GM23248 (cell line): Measurements from ENCODE around the gene FGF1. TPM values are rescaled to one million over a fixed set of nuclear protein-coding genes. Genes with fewer than 3 reads are reported as not detected.

Source experiments
- DNase-seq: peaks from one replicate; pipeline ENCODE4 v3.0.0-alpha.2; 2015
- H2AFZ ChIP-seq: fragments of 200-600 bp; sonication (generic); 2 replicates; pipeline ENCODE4 v1.6.1; 2016; ENCODE audit warnings: antibody characterized with exemption
- H3F3A ChIP-seq: fragments of 200-600 bp; sonication (generic); 2 replicates; pipeline ENCODE4 v1.6.1; 2016; ENCODE audit warnings: mild to moderate bottlenecking, antibody characterized with exemption, mixed run types; ENCODE audit not compliant: insufficient read depth
- H3K27ac ChIP-seq: fragments of 200-600 bp; sonication (generic); 2 replicates; pipeline ENCODE4 v1.5.1; 2016; ENCODE audit warnings: mild to moderate bottlenecking
- H3K27me3 ChIP-seq: fragments of 200-600 bp; sonication (generic); replicated peaks from 2 replicates; pipeline ENCODE4 v1.6.1; 2016; ENCODE audit warnings: mild to moderate bottlenecking; ENCODE audit not compliant: insufficient read depth
- H3K36me3 ChIP-seq: fragments of 200-600 bp; sonication (generic); 2 replicates; pipeline ENCODE4 v1.6.1; 2016; ENCODE audit warnings: low read depth, mild to moderate bottlenecking
- H3K4me1 ChIP-seq: fragments of 200-600 bp; sonication (generic); 2 replicates; pipeline ENCODE4 v1.6.1; 2016; ENCODE audit warnings: mild to moderate bottlenecking; ENCODE audit not compliant: insufficient read depth
- H3K4me2 ChIP-seq: fragments of 200-600 bp; sonication (generic); one replicate; pipeline ENCODE4 v1.6.1; 2016; ENCODE audit warnings: mild to moderate bottlenecking; ENCODE audit not compliant: unreplicated experiment
- H3K4me3 ChIP-seq: fragments of 200-600 bp; sonication (generic); 2 replicates; pipeline ENCODE4 v1.5.1; 2016; ENCODE audit warnings: mild to moderate bottlenecking
- H3K79me2 ChIP-seq: fragments of 200-600 bp; sonication (generic); 2 replicates; pipeline ENCODE4 v1.6.1; 2016; ENCODE audit warnings: mild to moderate bottlenecking; ENCODE audit not compliant: insufficient read depth
- H3K9ac ChIP-seq: fragments of 200-600 bp; sonication (generic); 2 replicates; pipeline ENCODE4 v1.6.1; 2016; ENCODE audit warnings: mild to moderate bottlenecking
- H3K9me2 ChIP-seq: fragments of 200-600 bp; sonication (generic); 2 replicates; pipeline ENCODE4 v1.6.1; 2016; ENCODE audit warnings: mixed run types, mild to moderate bottlenecking, moderate library complexity; ENCODE audit not compliant: insufficient read depth
- H3K9me3 ChIP-seq: fragments of 200-600 bp; sonication (generic); one replicate; pipeline ENCODE4 v1.6.1; 2017; ENCODE audit warnings: low read depth
- H4K20me1 ChIP-seq: fragments of 200-600 bp; sonication (generic); 2 replicates; pipeline ENCODE4 v1.6.0; 2016; ENCODE audit not compliant: insufficient read depth
- EZH2 ChIP-seq: fragments of 200-600 bp; sonication (generic); IDR thresholded peaks from 2 replicates; pipeline ENCODE4 v1.6.1; 2018; ENCODE audit warnings: antibody characterized with exemption, mild to moderate bottlenecking; ENCODE audit not compliant: insufficient read depth, poor library complexity, severe bottlenecking
- EZH2phosphoT487 ChIP-seq: fragments of 200-600 bp; sonication (generic); IDR thresholded peaks from 2 replicates; pipeline ENCODE4 v1.6.1; 2018; ENCODE audit warnings: antibody characterized with exemption, moderate library complexity, mild to moderate bottlenecking, low read depth; ENCODE audit not compliant: insufficient read depth
- WGBS, 2 experiments: methylation state at CpG; one replicate each; pipeline ENCODE4 v1.1.6; 2015 to 2017; ENCODE audit warnings: low lambda C conversion rate in 2 of 2, low coverage in 1 of 2; ENCODE audit errors: missing lambda C conversion rate in 2 of 2; 5-methylcytosine and 5-hydroxymethylcytosine counted together
- in situ Hi-C: fragments of 300-500 bp; cut with MboI; formaldehyde crosslinking; loops from 2 replicates; pipeline ENCODE4 v1.15.0; 2020
- polyA plus RNA-seq: library from polyadenylated mRNA; unstranded; fragments of >200 nt; fragmentation: Nextera tagmentation; extraction: Ambion mirVana; gene quantifications from 2 replicates; pipeline ENCODE4 v1.2.1, GENCODE V29; 2016
- total RNA-seq: library from RNA; depleted of rRNA; stranded (reverse); fragments of >200 nt; shearing (Covaris generic); gene quantifications from 2 replicates; pipeline ENCODE4 v1.2.3, GENCODE V29; 2014

The FGF1 gene
- total and polyA plus RNA-seq, 2 experiments from 2014 or later: 13.8 to 29.6 TPM

DNA sequence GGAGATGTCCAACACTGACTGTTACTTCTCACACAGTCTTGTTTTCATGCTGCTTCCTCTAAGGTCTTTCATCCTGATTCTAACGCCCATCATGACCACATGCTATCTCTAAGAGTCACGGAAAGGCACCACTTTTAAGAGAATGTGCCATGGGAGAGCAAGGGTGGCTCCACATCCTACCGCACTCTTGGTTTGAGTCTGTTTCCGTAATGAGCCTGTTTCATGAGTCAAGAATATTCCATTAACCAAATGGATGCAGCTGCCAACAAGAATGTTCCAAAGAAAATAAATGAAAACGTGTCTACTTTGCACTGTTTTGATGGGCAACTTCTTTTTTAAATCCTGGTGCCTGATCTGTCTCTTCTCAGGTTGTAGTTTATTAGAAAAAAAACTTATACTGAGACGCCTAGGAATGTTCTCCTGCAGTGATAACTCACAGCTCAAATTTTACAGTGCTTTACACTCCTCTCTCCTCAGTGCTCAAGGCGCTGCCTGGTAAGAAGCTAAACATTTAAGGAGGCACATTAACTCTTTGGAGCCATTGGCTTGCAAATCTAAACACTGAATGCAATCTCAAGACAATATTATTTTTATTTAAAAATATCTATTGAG is 124.3 kb downstream of the FGF1 start:
- Histone ChIP-seq H3K9ac (no peak overlapping the region), H3K36me3 (no peaks in the 10 kb centered on the region), H3K27ac (no peak overlapping the region), H3K9me2 (no peaks in the 10 kb centered on the region), H3K4me2 (no peak overlapping the region), H3K27me3 (no peaks in the 10 kb centered on the region), H3K4me1 (no peaks in the 10 kb centered on the region), H3F3A (no peaks in the 10 kb centered on the region), H3K79me2 (no peaks in the 10 kb centered on the region), H4K20me1 (no peaks in the 10 kb centered on the region), H3K9me3 (no peaks in the 10 kb centered on the region), H3K4me3 (no peak overlapping the region), H2AFZ (no peak overlapping the region)
- TF ChIP-seq EZH2phosphoT487: no peak
- no peak for TF ChIP-seq EZH2
- no peak for DNase-seq
- in situ Hi-C loops: loop anchor here (25.0 kb wide), 1 partner anchor 549 kb away; the partner anchor contains the start of gene GNPDA1
- 78 to 81% methylated on average over 7 of the region's 7 CpGs for WGBS, 2 experiments

DNA sequence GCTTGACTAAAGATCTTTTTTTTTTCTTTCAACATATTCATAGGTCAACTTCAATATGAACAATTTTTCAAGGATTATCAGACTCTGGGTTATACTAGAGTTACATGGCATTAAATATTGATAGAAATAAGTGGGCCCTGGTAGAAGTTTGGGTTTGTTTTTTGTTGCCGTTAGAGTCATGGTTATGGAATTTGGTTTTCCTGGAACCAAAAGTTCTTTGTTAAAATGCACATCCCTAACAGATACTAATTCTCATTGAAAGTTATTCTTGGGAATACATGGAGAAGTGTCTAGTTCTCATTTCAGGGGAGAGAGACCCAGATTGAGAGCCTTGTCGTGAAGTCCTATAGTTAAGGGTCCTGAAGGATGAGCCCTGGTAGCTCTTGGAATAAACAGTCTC is 124.9 kb downstream of the FGF1 start:
- H3K9me2 ChIP-seq: no peaks in the 10 kb centered on the region
- no peak overlapping the region for H3K4me3 ChIP-seq
- no peak overlapping the region for H3K9ac ChIP-seq
- no peak overlapping the region for H2AFZ ChIP-seq
- H3K27ac ChIP-seq: no peak overlapping the region
- H4K20me1 ChIP-seq: no peaks in the 10 kb centered on the region
- 93 to 100% methylated on average over 2 of the region's 2 CpGs for WGBS, 2 experiments
- in situ Hi-C loops: loop anchor here (25.0 kb wide), 1 partner anchor 549 kb away; the partner anchor contains the start of gene GNPDA1
- H3K27me3 ChIP-seq: no peaks in the 10 kb centered on the region
- H3K9me3 ChIP-seq: no peaks in the 10 kb centered on the region
- no peaks in the 10 kb centered on the region for H3K4me1 ChIP-seq
- no peak for DNase-seq
- no peaks in the 10 kb centered on the region for H3K79me2 ChIP-seq
- no peaks in the 10 kb centered on the region for H3K36me3 ChIP-seq
- H3K4me2 ChIP-seq: no peak overlapping the region
- no peaks in the 10 kb centered on the region for H3F3A ChIP-seq
- no peak for TF ChIP-seq EZH2phosphoT487
- TF ChIP-seq EZH2: no peak

DNA sequence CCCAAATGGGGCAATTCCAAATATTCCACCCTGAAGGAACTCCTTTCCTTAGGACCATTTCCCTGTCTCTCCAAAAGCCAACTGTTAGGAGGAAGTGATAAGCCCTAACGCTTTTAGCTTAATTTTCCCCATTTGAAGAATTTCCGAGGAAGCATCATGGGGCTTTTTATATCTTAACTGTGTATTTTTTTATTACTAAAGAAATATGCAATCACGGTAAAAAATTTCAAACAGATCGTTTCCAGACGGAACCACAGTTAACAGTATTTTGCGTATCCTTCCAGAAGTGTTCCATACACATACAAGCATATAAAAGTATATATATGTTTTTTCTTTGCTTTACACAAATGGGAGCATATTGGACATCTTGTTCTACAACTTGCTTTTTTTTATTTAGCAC is 133.8 kb downstream of the FGF1 start:
- Histone ChIP-seq H3K27me3 (no peaks in the 10 kb centered on the region), H3K27ac (no peak overlapping the region), H3K36me3 (no peaks in the 10 kb centered on the region), H3K9ac (peak overlapping the region; percentile 63), H3F3A (peaks cover 5% of the 10 kb centered on the region; the same call in 1 of the 2 replicates), H3K4me1 (0 out of 2 replicates have a peak, but pooled peaks cover 8% of the 10 kb centered on the region), H3K4me2 (peak overlapping the region; percentile 86), H3K4me3 (peak overlapping the region; percentile 68), H4K20me1 (no peaks in the 10 kb centered on the region), H3K9me2 (no peaks in the 10 kb centered on the region), H2AFZ (peak overlapping the region; percentile 89), H3K9me3 (no peaks in the 10 kb centered on the region), H3K79me2 (no peaks in the 10 kb centered on the region)
- 73 to 78% methylated on average over 6 of the region's 6 CpGs for WGBS, 2 experiments
- TF ChIP-seq EZH2: no peak
- TF ChIP-seq EZH2phosphoT487: no peak
- in situ Hi-C loops: loop anchor here (5.0 to 25.0 kb wide), 2 partner anchors 400 to 540 kb away; partner anchors contain the start of gene GNPDA1
- no peak for DNase-seq

DNA sequence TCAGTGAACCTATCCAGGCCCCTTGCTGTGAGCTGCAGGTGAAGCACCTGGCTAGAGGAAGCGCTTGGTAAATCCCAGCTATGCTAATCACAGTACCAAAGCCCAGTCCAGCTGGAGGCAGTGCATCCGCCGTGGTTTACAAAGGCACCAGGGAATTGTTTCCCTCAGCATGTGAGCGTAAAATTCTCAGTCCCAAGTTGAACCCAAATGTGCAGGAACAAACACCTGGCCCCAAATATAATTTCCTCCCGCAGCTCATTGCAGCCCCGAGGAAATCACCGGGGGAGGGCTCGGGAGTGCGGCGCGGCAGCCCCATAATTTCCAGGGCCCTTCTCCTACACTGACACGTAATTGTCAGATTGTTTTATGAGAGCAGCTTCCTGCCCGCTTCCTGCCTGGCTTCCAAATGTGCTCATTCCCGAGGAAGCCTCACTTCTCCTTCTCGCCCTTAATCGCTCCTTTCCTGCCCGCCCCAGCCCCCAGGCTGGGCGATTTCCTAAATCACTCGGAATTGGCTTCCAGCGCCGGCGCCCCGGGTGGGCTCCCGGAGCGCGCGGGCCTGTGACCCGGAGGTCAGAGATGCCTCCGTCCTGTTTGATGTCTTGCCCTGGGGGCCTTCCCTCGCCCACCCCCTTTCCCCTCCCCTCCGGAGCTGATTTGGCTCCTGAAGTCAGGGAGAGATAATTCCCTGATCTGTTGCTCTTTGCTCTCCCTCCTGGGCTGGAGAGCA is 134.4 kb downstream of the FGF1 start:
- H3K79me2 ChIP-seq: no peaks in the 10 kb centered on the region
- H3K4me2 ChIP-seq: peak overlapping the region; percentile 86
- DNase-seq: peak; percentile 63
- H3K9ac ChIP-seq: peak overlapping the region; percentile 63
- in situ Hi-C loops: loop anchor here (5.0 to 25.0 kb wide), 2 partner anchors 399 to 539 kb away; partner anchors contain the start of gene GNPDA1
- no peaks in the 10 kb centered on the region for H3K9me3 ChIP-seq
- H3K4me3 ChIP-seq: peak overlapping the region; percentile 68
- peaks cover 5% of the 10 kb centered on the region; the same call in 1 of the 2 replicates for H3F3A ChIP-seq
- H3K27ac ChIP-seq: no peak overlapping the region
- no peak for TF ChIP-seq EZH2phosphoT487
- TF ChIP-seq EZH2: no peak
- H2AFZ ChIP-seq: peak overlapping the region; percentile 89
- no peaks in the 10 kb centered on the region for H3K9me2 ChIP-seq
- no peaks in the 10 kb centered on the region for H4K20me1 ChIP-seq
- no peaks in the 10 kb centered on the region for H3K36me3 ChIP-seq
- WGBS, 2 experiments: 9% methylated on average over 27 to 31 of the region's 31 CpGs
- 0 out of 2 replicates have a peak, but pooled peaks cover 8% of the 10 kb centered on the region for H3K4me1 ChIP-seq
- no peaks in the 10 kb centered on the region for H3K27me3 ChIP-seq
